ENCODE data around the gene RHOD. TPM values are rescaled to one million over a fixed set of nuclear protein-coding genes. Genes with fewer than 3 reads are reported as not detected.

RHOD gene
- total and polyA plus RNA-seq, 10 of the 15 experiments (the other 5 are each of a cell fraction or from before 2014, with no cell fraction given) = 0.15 to 2.6 (median 1.9) TPM; not detected in 2

DNA sequence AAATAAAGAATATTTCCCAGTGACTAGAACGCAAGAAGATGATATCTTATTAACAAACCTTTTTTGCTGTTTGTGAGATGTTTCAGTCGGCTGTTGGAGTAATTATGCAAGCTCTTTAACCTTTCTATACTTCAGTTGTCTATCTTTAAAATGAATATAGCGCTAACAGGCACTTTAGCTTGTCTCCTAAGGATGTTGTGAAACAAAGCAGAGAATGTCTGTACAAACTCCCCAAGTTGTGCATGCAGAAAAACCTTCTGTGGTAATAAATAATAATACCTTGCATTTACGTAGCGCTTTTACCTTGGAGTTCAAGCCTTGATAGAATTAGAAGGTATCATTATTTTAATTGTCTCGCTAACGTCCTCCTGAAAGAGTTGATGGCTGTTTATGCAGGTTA lies 60.5 kb downstream of the RHOD start:
- Histone ChIP-seq H3K4me3 (0 out of 2 replicates have a peak overlapping the region, but pooled peaks have one; percentile 18), H3K36me3 (ENCODE audit: control insufficient read depth in 2 of 2, insufficient read depth in 2 of 2, low read length in 1 of 2) (no peaks in the 10 kb centered on the region), H4K20me1 (ENCODE audit: control insufficient read depth, insufficient read depth) (no peaks in the 10 kb centered on the region), H2AFZ (ENCODE audit: control insufficient read depth, low read depth, low read length) (peak overlapping the region; percentile 84), H3K27ac (ENCODE audit: control insufficient read depth, insufficient read depth) (no peak overlapping the region), H3K9me3 (replicated peaks; ENCODE audit: control insufficient read depth, insufficient read depth, low read length) (no peaks in the 10 kb centered on the region), H3K9ac (ENCODE audit: control insufficient read depth, insufficient read depth, low read length) (peak overlapping the region; percentile 88; the same call in 1 of the 2 replicates), H3K4me1 (ENCODE audit: control insufficient read depth, insufficient read depth, low read length) (peaks cover 31% of the 10 kb centered on the region), H3K79me2 (ENCODE audit: control insufficient read depth, insufficient read depth, low read length) (peaks cover 31% of the 10 kb centered on the region), H3K4me2 (ENCODE audit: control insufficient read depth, insufficient read depth) (peak overlapping the region; percentile 88), H3K27me3 (replicated peaks in 1 of 2; ENCODE audit: control insufficient read depth in 2 of 2, insufficient read depth in 2 of 2, low read length in 1 of 2) (no peaks in the 10 kb centered on the region)
- no peak for FAIRE-seq
- TF ChIP-seq ZNF24 (IDR thresholded peaks at IDR 0.05) (no peak), MXI1 (IDR thresholded peaks at IDR 0.05; ENCODE audit: low read depth, low read length) (no peak), SREBF2 (IDR thresholded peaks at IDR 0.05; ENCODE audit: low read length) (no peak), CREB1 (IDR thresholded peaks at IDR 0.05; ENCODE audit: low read depth) (no peak), GATAD2B (conservative IDR thresholded peaks at IDR 0.05; ENCODE audit: low read depth) (no peak)
- TF ChIP-seq, protein P1, sequence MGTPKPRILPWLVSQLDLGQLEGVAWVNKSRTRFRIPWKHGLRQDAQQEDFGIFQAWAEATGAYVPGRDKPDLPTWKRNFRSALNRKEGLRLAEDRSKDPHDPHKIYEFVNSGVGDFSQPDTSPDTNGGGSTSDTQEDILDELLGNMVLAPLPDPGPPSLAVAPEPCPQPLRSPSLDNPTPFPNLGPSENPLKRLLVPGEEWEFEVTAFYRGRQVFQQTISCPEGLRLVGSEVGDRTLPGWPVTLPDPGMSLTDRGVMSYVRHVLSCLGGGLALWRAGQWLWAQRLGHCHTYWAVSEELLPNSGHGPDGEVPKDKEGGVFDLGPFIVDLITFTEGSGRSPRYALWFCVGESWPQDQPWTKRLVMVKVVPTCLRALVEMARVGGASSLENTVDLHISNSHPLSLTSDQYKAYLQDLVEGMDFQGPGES (IDR thresholded peaks at IDR 0.05) = no peak
- TF ChIP-seq, protein P2, sequence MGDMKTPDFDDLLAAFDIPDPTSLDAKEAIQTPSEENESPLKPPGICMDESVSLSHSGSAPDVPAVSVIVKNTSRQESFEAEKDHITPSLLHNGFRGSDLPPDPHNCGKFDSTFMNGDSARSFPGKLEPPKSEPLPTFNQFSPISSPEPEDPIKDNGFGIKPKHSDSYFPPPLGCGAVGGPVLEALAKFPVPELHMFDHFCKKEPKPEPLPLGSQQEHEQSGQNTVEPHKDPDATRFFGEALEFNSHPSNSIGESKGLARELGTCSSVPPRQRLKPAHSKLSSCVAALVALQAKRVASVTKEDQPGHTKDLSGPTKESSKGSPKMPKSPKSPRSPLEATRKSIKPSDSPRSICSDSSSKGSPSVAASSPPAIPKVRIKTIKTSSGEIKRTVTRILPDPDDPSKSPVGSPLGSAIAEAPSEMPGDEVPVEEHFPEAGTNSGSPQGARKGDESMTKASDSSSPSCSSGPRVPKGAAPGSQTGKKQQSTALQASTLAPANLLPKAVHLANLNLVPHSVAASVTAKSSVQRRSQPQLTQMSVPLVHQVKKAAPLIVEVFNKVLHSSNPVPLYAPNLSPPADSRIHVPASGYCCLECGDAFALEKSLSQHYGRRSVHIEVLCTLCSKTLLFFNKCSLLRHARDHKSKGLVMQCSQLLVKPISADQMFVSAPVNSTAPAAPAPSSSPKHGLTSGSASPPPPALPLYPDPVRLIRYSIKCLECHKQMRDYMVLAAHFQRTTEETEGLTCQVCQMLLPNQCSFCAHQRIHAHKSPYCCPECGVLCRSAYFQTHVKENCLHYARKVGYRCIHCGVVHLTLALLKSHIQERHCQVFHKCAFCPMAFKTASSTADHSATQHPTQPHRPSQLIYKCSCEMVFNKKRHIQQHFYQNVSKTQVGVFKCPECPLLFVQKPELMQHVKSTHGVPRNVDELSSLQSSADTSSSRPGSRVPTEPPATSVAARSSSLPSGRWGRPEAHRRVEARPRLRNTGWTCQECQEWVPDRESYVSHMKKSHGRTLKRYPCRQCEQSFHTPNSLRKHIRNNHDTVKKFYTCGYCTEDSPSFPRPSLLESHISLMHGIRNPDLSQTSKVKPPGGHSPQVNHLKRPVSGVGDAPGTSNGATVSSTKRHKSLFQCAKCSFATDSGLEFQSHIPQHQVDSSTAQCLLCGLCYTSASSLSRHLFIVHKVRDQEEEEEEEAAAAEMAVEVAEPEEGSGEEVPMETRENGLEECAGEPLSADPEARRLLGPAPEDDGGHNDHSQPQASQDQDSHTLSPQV (IDR thresholded peaks at IDR 0.05) = no peak
- in situ Hi-C loops (cut with MboI) = no loop called here
- no peak for DNase-seq (ENCODE audit: low read depth, low spot score)
- ChIA-PET RAD21 (ENCODE audit: unreplicated experiment) (interaction anchor here (1.6 to 1.9 kb wide), 2 partner anchors 23 to 35 kb away, joined by 4 to 9 read pairs; no protein-coding TSS in a partner anchor), CTCF (interaction anchor here (1.1 to 2.9 kb wide), 6 partner anchors 9 to 805 kb away, joined by 3 to 12 read pairs (median 4); no protein-coding TSS in a partner anchor), POLR2A (interaction anchor here (0.6 to 1.6 kb wide), 7 partner anchors 8 to 387 kb away, joined by 3 to 5 read pairs (median 3); no protein-coding TSS in a partner anchor), SMC1A (ENCODE audit: uncharacterized antibody, unreplicated experiment) (interaction anchor here (0.7 to 3.1 kb wide), 8 partner anchors 11 to 200 kb away, joined by 3 to 16 read pairs (median 4); no protein-coding TSS in a partner anchor)
- 89% methylated on average over 7 of the region's 7 CpGs for WGBS (ENCODE audit: insufficient coverage, insufficient replicate concordance, low lambda C conversion rate, missing lambda C conversion rate)
- intact Hi-C loops (cut with micrococcal nuclease; ENCODE audit: unreplicated experiment) = loop anchor here (5.0 kb wide), 1 partner anchor 35 kb away; no protein-coding TSS in a partner anchor
- BruUV-seq (replicated peaks) = no TSS peak
- ATAC-seq = no peak
